Fibroblast of peridontal ligament (primary cell): Measurements from ENCODE around the gene BCL2L15.

Experiments
- DNase-seq: peaks from one replicate; pipeline ENCODE4 v3.0.0-alpha.2; 2010; ENCODE audit errors: extremely low read depth

BCL2L15 gene

DNA sequence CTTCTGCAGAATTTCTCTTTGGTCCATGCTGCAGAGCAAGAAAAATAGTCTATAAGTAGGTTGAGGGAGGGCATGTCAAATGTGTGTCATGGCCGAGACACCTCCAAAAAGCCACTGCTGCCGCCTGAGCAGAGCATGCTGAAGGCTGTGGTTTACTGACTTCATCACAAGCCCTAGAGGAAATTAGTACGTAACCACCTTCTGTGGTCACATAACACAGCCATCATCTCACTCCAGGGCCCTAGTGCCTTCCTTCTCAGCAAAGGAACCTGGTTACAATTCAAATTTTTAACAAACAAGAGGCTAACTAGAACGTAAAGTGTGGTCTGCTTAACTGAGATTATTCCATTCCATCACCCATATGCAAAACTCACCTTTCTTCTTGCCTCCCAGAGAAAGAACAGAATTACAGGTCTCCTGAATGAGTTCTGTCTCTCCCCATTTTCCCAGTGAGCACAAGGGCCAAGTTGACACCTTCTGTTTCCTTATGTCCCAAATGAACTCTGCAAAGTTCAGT lies 15.7 kb downstream of the BCL2L15 start, which contains the start of gene PTPN22:
TSS of gene PTPN22 (minus strand) at position 116 of the 517 bp plus-strand sequence.
- peak; percentile 73 for DNase-seq

- DNase-seq, result no peak
Observed at GRCh38 chr1:113870778-113871177, 16.6 kb downstream of the BCL2L15 start.

GRCh38 chr1:113868387-113869083 lies 18.8 kb downstream of the BCL2L15 start:
- DNase-seq, result no peak

- no peak for DNase-seq
Observed at GRCh38 chr1:113861641-113862040, 25.7 kb downstream of the BCL2L15 start.

DNA sequence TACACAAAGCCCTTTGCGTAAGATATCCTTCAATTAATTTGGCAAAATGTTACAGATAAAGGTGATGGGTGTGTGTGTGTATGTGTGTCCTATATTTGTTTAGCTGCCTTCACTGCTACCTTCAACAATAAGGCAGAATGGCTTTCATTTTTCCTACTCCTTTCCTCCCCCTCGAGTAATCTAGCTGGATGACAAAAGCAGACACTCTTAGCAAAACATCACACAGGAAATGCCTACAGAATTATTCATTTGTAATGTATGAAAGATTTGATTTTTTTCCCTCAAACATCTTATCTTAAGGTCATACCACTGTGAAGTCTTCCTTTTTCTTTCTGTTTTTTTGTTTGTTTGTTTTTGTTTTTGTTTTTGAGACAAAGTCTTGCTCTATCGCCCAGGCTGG lies 26.5 kb downstream of the BCL2L15 start:
- peak; percentile 72 for DNase-seq

DNA sequence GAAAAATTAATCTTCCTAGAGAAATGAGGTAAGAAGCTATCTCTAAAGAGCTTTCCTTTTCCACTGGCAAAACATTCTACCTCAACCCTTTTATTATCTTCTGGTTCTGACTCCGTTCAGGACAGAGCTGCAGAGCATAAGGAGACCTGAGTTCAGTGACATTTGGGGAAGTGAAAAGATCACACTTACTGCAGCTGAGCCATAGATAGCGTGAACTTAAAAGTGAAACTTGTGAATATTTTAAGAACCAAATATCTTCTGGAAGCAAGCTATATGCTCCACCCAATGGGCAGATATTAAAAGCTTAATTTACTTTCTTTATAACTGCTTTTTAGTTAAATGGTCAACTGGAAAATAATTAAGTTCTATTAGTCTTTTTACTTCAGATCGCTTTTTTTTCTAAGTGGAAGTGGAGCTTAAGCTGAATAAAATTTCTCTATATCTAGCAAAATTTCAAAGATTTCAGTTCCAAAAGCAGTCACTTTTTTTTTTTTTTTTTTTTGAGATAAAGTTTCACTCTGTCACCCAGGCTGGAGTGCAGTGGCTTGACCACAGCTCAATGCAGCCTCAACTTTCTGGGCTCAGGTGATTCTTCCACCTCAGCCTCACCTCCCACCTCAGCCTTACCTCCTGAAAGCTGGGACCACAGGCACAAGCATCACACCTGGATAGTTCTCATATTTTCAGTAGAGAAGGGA lies 27.8 kb downstream of the BCL2L15 start:
- DNase-seq, result no peak

GRCh38 chr1:113858982-113859381 lies 28.4 kb downstream of the BCL2L15 start:
- DNase-seq, result no peak

GRCh38 chr1:113858418-113858817 lies 29.0 kb downstream of the BCL2L15 start:
- no peak for DNase-seq

DNA sequence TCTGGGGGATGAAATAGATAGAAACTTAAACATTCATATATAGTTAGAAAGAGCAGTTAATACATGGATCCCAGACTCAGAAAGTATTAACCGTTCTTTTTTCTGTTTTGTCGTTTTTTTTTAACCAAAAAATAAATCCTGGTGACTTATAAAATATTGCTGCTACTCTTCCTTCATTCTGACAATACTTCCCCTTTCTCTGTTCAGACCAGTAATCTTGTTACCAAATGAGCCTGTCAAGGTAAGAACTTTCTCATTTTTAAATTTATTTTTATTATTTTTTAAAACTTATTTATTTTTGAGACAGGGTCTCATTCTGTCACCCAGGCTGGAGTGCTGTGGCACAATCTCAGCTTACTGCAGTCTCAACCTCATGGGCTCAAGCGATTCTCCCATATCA lies 29.6 kb downstream of the BCL2L15 start:
- DNase-seq, result no peak

GRCh38 chr1:113856401-113856790 lies 31.0 kb downstream of the BCL2L15 start:
- DNase-seq, result no peak

- DNase-seq, result no peak
Observed at GRCh38 chr1:113855630-113856400, 31.6 kb downstream of the BCL2L15 start.

DNA sequence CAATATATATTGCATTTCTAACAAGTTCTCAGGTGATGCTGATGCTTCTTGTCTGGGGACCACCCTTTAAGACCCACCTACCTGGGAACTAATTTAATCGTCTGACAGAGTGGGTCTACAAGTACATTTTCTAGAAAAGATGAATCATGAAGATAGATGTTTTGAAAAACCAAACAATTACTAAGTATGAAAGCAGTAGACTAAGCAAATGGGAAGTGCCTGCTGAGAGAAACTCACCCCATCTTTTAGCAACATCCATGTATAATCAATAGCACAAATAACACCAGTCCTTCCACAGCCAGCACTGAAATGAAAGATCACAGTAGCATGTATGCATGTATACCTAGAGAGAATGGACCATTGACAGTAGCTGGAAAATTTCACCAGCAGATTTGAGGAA lies 33.1 kb downstream of the BCL2L15 start:
- no peak for DNase-seq

DNA sequence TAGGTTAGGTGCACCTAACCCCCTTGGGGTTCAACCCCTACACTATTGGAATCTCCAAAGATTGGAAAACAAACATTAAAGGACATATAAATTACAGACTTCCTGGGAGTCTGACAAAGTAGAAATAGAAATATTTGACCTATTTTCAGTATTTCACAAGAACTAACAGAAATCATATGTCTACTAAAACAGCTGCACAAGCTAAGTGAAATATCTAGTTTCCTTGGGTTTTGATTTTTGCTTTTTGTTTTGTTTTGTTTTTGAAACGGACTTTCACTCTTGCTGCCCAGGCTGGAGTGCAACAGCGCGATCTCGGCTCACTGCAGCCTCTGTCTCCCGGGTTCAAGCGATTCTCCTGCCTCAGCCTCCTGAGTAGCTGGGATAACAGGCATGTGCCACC lies 34.7 kb downstream of the BCL2L15 start:
- DNase-seq, result peak; percentile 31

DNA sequence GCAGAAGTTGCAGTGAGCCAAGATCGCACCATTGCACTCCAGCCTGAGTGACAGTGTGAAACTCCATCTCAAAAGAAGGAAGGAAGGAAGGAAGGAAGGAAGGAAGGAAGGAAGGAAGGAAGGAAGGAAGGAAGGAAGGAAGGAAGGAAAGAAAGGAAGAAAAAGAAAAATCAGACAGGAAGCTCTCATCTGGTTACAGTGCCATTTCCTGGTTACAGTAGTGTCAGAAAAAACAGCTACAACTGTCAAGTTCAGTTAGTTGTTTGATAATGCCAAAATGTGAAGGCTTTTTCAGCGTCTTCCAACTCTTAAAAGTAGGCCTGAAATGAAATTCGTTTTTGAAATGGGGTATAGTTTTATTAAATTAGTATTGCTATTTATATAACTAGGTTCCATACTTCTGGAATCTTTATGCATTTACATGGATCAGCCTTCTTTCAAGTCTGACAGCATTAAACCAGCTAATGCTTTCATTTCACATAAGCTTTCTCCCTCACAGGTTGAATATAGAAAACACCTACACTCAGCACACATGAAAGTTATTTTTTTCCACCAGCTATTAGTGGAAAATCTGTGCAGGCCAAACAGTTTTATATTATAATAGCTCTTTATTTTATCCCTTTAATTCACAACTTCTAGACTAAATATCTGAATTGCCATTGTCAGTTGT lies 37.1 kb downstream of the BCL2L15 start:
- no peak for DNase-seq

DNA sequence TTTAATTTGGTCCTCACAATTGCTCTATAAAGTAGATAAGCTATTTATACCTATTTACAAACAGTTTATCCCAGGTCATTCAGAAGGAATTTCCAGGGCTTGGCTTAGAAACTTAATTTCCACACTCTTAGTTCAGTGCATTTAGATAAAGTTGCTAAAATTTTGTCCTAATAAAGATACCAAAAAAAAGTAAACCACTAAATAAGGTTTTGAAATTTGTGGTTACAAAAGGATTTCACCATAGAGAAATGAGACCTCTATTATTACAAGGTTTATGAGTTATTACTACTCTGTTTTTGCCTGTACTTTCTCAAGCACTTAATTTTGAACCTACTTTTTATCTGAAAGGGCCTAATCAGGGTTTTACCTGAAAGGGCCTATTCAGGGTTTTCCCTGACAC lies 38.3 kb downstream of the BCL2L15 start:
- DNase-seq, result no peak

DNA sequence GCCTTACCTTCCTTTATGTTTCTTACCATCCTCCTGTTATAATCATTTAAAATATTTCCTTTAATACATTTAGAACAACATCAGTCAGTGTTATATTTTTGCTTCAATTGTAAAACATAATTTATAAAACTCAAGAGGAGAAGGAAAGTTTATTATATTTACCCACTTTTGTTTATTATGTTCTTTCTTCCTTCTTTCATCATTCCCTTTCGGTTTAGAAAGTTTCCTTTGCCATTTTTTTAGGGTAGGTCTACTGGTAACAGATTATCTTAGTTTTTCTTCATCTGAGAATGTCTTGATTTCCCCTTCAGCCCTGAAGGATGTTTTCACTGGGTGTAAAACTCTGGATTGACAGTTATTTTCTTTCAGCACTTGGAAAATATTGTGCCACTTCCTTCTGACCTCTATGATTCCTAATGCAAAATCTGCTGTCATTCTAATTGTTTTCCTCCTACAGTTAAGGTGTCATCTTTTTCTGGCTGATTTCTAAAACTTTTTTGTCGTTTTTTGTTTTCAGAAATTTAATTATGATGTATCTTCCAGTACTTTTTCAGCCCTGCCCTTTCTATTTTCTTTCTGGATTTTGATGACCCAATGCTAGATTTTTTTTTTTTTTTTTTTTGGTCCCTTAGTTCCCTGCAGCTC lies 40.9 kb downstream of the BCL2L15 start:
- no peak for DNase-seq

DNA sequence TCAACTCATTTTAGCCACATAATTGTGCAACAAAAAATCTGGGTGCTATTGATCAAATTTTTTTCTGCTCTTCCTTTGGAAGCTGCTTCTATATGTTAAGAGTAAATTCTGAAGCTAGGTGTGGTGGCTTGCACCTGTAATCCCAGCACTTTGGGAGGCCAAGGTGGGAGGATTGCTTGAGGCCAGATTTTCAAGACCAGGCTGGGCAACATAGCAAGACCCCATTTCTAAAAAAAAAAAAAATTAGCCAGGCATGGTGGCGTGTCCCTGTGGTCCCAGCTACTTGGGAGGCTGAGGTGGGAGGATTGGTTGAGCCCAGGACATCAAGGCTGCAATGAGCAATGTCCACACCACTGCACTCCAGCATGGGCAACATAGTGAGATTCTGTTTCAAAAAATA lies 50.8 kb downstream of the BCL2L15 start:
- no peak for DNase-seq

DNA sequence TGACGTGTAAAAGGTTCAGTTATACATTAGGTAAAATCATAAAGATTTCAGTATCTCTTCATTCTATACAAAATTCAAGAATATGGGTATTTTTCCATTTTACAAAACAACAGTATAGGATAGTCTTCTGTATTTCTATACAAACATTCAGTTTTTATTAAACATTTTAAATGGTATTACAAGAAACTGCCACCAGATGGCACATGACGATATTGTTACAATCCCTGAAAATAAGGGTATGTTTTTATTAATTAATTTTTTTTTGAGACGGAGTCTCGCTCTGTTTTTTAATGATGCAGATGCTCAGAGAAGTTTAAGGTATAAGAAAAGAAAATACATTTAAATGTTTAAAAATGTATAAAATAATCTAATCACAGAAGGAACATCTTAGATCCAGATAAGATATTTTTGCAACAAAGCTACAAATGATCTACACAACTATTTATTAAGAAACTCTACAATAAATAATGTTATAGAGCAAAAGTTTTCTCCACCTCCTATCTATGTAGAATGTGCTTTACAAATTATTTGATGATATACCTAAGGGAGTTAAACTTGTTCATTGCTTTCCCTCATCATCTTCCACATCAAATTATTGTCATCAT lies 51.6 kb downstream of the BCL2L15 start:
- peak; percentile 80 for DNase-seq

DNA sequence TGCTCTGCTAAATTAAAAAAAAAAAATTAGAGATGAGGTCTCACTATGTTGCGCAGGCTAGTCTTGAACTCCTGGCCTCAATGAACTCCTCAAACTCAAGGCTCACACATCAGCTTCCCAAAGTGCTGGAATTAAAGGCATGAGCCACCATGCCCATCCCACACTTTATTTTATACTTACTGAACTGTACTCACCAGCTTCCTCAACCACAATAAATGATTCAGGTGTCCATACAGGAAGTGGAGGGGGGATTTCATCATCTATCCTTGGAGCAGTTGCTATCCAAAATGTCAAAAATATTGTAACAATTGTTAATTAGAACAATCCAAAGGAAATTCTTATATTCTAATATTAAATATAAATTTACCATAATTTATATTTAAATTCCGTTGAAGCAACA lies 52.7 kb downstream of the BCL2L15 start:
- DNase-seq, result no peak
